ENCODE results near the gene GPAT3.

GPAT3 gene

DNA sequence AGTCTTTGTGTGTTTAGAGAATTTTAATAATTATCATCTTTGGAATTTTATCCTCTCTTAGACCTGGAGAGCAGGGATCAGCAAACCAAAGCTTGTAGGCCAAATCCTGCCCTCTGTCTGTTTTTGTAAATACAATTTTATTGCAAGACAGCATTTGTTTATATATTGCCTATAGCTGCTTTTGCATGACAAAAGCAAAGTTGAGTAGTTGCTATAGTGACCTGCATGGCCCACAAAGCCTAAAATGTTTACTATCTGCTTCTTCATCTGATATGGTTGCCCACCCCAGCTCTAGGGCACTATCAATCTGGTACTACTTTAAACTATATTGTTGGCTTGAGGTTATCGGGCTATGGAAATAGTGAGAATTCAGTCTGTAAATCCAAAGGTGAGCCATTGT is 80.3 kb downstream of the GPAT3 start:
- Histone ChIP-seq H3K36me3 (ENCODE audit: insufficient read depth, low read length) (no peaks in the 10 kb centered on the region), H3K79me2 (ENCODE audit: insufficient read depth, low read length) (no peaks in the 10 kb centered on the region), H3K4me3 (ENCODE audit: low read length, poor library complexity, severe bottlenecking) (no peak overlapping the region), H4K20me1 (ENCODE audit: insufficient read depth, low read length, poor library complexity, severe bottlenecking) (no peaks in the 10 kb centered on the region), H3K27me3 (ENCODE audit: insufficient read depth, low read length, poor library complexity, severe bottlenecking) (no peaks in the 10 kb centered on the region), H3K9me3 (ENCODE audit: insufficient read depth, low read depth, low read length) (peaks cover 10% of the 10 kb centered on the region; the same call in 1 of the 2 replicates), H3K9me2 (replicated peaks; ENCODE audit: low read depth, low read length) (no peaks in the 10 kb centered on the region), H2AFZ (ENCODE audit: low read length) (no peak overlapping the region), H3K4me2 (ENCODE audit: low read depth, low read length, poor library complexity, severe bottlenecking) (no peak overlapping the region), H3F3A (ENCODE audit: low read depth) (no peaks in the 10 kb centered on the region), H3K4me1 (ENCODE audit: insufficient read depth, low read length, poor library complexity, severe bottlenecking) (peaks cover 9% of the 10 kb centered on the region), H3K9ac (ENCODE audit: low read depth, low read length, poor library complexity, severe bottlenecking) (no peak overlapping the region)
- no peak for TF ChIP-seq EZH2phosphoT487 (IDR thresholded peaks at IDR 0.05; ENCODE audit: borderline replicate concordance)
- no peak for TF ChIP-seq CTCF (conservative IDR thresholded peaks at IDR 0.05; ENCODE audit: low read length)

- Histone ChIP-seq H3F3A (ENCODE audit: low read depth) (no peaks in the 10 kb centered on the region), H2AFZ (ENCODE audit: low read length) (no peak overlapping the region; the same call in 1 of the 2 replicates), H3K36me3 (ENCODE audit: insufficient read depth, low read length) (no peaks in the 10 kb centered on the region), H3K4me1 (ENCODE audit: insufficient read depth, low read length, poor library complexity, severe bottlenecking) (peaks cover 9% of the 10 kb centered on the region), H3K4me2 (ENCODE audit: low read depth, low read length, poor library complexity, severe bottlenecking) (no peak overlapping the region), H4K20me1 (ENCODE audit: insufficient read depth, low read length, poor library complexity, severe bottlenecking) (no peaks in the 10 kb centered on the region), H3K9me3 (ENCODE audit: insufficient read depth, low read depth, low read length) (peaks cover 21% of the 10 kb centered on the region), H3K9me2 (replicated peaks; ENCODE audit: low read depth, low read length) (no peaks in the 10 kb centered on the region), H3K27me3 (ENCODE audit: insufficient read depth, low read length, poor library complexity, severe bottlenecking) (no peaks in the 10 kb centered on the region), H3K9ac (ENCODE audit: low read depth, low read length, poor library complexity, severe bottlenecking) (no peak overlapping the region), H3K79me2 (ENCODE audit: insufficient read depth, low read length) (no peaks in the 10 kb centered on the region), H3K4me3 (ENCODE audit: low read length, poor library complexity, severe bottlenecking) (no peak overlapping the region)
- TF ChIP-seq EZH2phosphoT487 (IDR thresholded peaks at IDR 0.05; ENCODE audit: borderline replicate concordance) (no peak), CTCF (conservative IDR thresholded peaks at IDR 0.05; ENCODE audit: low read length) (no peak)
Observed at GRCh38 chr4:83617371-83618035, 81.6 kb downstream of the GPAT3 start.

DNA sequence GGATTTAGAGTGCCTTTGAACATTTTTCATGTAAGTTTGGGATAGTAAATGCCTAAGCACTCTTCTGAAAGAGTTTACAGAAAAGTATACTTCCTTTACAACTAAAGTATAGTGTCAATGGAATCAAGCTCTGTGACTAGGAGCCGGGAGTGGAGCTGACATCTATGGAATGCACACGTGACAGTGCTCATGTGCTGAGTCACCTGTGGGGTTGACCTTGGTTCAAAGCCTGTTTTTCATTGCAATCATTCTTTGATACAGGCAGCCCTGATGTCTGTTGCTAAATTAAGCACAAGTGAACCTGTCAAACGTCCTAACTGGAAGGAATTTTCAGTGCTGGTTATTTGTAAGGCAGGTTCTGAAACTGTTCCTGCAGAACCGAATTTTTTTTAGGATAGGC is 82.5 kb downstream of the GPAT3 start:
- Histone ChIP-seq H4K20me1 (ENCODE audit: insufficient read depth, low read length, poor library complexity, severe bottlenecking) (no peaks in the 10 kb centered on the region), H3K27me3 (ENCODE audit: insufficient read depth, low read length, poor library complexity, severe bottlenecking) (no peaks in the 10 kb centered on the region), H3K4me3 (ENCODE audit: low read length, poor library complexity, severe bottlenecking) (no peak overlapping the region), H3K9ac (ENCODE audit: low read depth, low read length, poor library complexity, severe bottlenecking) (no peak overlapping the region), H3K4me1 (ENCODE audit: insufficient read depth, low read length, poor library complexity, severe bottlenecking) (peaks cover 9% of the 10 kb centered on the region), H2AFZ (ENCODE audit: low read length) (no peak overlapping the region), H3K9me2 (replicated peaks; ENCODE audit: low read depth, low read length) (no peaks in the 10 kb centered on the region), H3K4me2 (ENCODE audit: low read depth, low read length, poor library complexity, severe bottlenecking) (no peak overlapping the region), H3K9me3 (ENCODE audit: insufficient read depth, low read depth, low read length) (peaks cover 15% of the 10 kb centered on the region), H3F3A (ENCODE audit: low read depth) (no peaks in the 10 kb centered on the region), H3K79me2 (ENCODE audit: insufficient read depth, low read length) (no peaks in the 10 kb centered on the region), H3K36me3 (ENCODE audit: insufficient read depth, low read length) (no peaks in the 10 kb centered on the region)
- TF ChIP-seq EZH2phosphoT487 (IDR thresholded peaks at IDR 0.05; ENCODE audit: borderline replicate concordance) (no peak), CTCF (conservative IDR thresholded peaks at IDR 0.05; ENCODE audit: low read length) (no peak)
